A549 (cell line): ENCODE measurements around the gene CHML. TPM values are rescaled to one million over a fixed set of nuclear protein-coding genes. Genes with fewer than 3 reads are reported as not detected.

ENCODE experiments used
- ATAC-seq, 2 experiments: fragments of 200-7000 bp in 1 of 2; fragments of >200 bp in 1 of 2; cut with Nextera tagmentation in 1 of 2; cut with Tn5 transposase in 1 of 2; 3 replicates each; pipeline versions ENCODE4 v1.8.0 to v1.9.1; 2018 to 2020; ENCODE audit warnings: mild to moderate bottlenecking in 1 of 2, moderate library complexity in 1 of 2
- CTCF ChIA-PET: fragments of 300-600 bp; sonication (Branson Sonifier 250); formaldehyde crosslinking; extraction: SDS; loops from one replicate; lab custom pipeline; 2021; ENCODE audit warnings: antibody characterized with exemption, inconsistent platforms; lab: Yijun Ruan, JAX
- POLR2A ChIA-PET: fragments of 350-600 bp; formaldehyde crosslinking; extraction: SDS; loops from one replicate; lab custom pipeline; 2021; ENCODE audit warnings: antibody characterized with exemption, inconsistent platforms; lab: Yijun Ruan, JAX
- DNase-seq, 2 experiments: peaks; one replicate each; pipeline versions ENCODE4 v3.0.0 to v3.0.0-alpha.2; 2011 to 2016; ENCODE audit warnings: low read depth in 1 of 2, low spot score in 1 of 2
- FAIRE-seq: peaks from 2 replicates; lab custom pipeline; 2011; peaks lifted over from hg19 to GRCh38; lab: Jason Lieb, UNC
- H3K27ac ChIP-seq, 2 experiments: fragments of >200 bp; sonication (Bioruptor Twin); formaldehyde crosslinking; 3 replicates each; pipeline ENCODE4 v1.5.1; 2016 to 2017
- H3K4me1 ChIP-seq: fragments of >200 bp; sonication (Bioruptor Twin); formaldehyde crosslinking; 3 replicates; pipeline ENCODE4 v1.6.1; 2016
- H3K4me2 ChIP-seq: fragments of >200 bp; sonication (Bioruptor Twin); formaldehyde crosslinking; 3 replicates; pipeline ENCODE4 v1.6.1; 2016
- H3K4me3 ChIP-seq: fragments of >200 bp; sonication (Bioruptor Twin); formaldehyde crosslinking; 3 replicates; pipeline ENCODE4 v1.5.1; 2016
- H3K9me3 ChIP-seq: fragments of >200 bp; sonication (Bioruptor Twin); formaldehyde crosslinking; 3 replicates; pipeline ENCODE4 v1.6.1; 2016
- BHLHE40 ChIP-seq: IDR thresholded peaks from 2 replicates; pipeline ENCODE4 v1.6.1; 2012; ENCODE audit warnings: low read depth, low read length, inconsistent platforms
- CBX2 ChIP-seq: fragments of 200-600 bp; sonication (generic); IDR thresholded peaks from 2 replicates; pipeline ENCODE4 v1.6.1; 2016; ENCODE audit warnings: low read depth, mild to moderate bottlenecking, borderline replicate concordance
- CBX8 ChIP-seq: fragments of 200-600 bp; sonication (generic); IDR thresholded peaks from 2 replicates; pipeline ENCODE4 v1.6.1; 2016
- FOSL2 ChIP-seq, 2 experiments: fragments of 450-650 bp in 1 of 2; fragments of >200 bp in 1 of 2; sonication (Bioruptor Twin) in 1 of 2; formaldehyde crosslinking; IDR thresholded peaks; 2 replicates each; pipeline versions ENCODE4 v1.5.0 to v1.6.1; 2016 to 2020; ENCODE audit warnings: mild to moderate bottlenecking in 1 of 2, moderate library complexity in 1 of 2
- HDAC2 ChIP-seq: fragments of 200-600 bp; sonication (generic); IDR thresholded peaks from 2 replicates; pipeline ENCODE4 v1.6.1; 2016
- HOXA7 ChIP-seq: fragments of 250-450 bp; sonication (Bioruptor Pico); IDR thresholded peaks from 2 replicates; pipeline ENCODE4 v1.5.0; 2020; ENCODE audit warnings: mild to moderate bottlenecking, moderate library complexity
- JUN ChIP-seq, 2 experiments: fragments of >200 bp; sonication (Bioruptor Twin); formaldehyde crosslinking; IDR thresholded peaks; 2 replicates in 1 of 2; 3 replicates in 1 of 2; pipeline ENCODE4 v1.6.1; 2016 to 2017
- JUNB ChIP-seq: fragments of >200 bp; sonication (Bioruptor Twin); formaldehyde crosslinking; IDR thresholded peaks from 2 replicates; pipeline ENCODE4 v1.6.1; 2016
- KDM5A ChIP-seq: fragments of 200-600 bp; sonication (generic); IDR thresholded peaks from 2 replicates; pipeline ENCODE4 v1.6.1; 2016; ENCODE audit warnings: antibody characterized with exemption, mild to moderate bottlenecking
- MAFK ChIP-seq: fragments of 450-650 bp; IDR thresholded peaks from 2 replicates; pipeline ENCODE4 v1.6.1; 2014; ENCODE audit not compliant: partially characterized antibody
- NPAS2 ChIP-seq: fragments of 250-450 bp; sonication (Bioruptor Pico); IDR thresholded peaks from 2 replicates; pipeline ENCODE4 v1.8.0; 2022; ENCODE audit warnings: mild to moderate bottlenecking, moderate library complexity, borderline replicate concordance
- POLR2A ChIP-seq: IDR thresholded peaks from 2 replicates; pipeline ENCODE4 v1.6.1; 2012; ENCODE audit warnings: mild to moderate bottlenecking, low read length
- RARB ChIP-seq: fragments of 250-450 bp; sonication (Bioruptor Pico); IDR thresholded peaks from 2 replicates; pipeline ENCODE4 v1.8.0; 2021; ENCODE audit warnings: mild to moderate bottlenecking, moderate library complexity
- RCOR1 ChIP-seq: fragments of 150-350 bp; IDR thresholded peaks from 2 replicates; pipeline ENCODE4 v1.6.1; 2014; ENCODE audit warnings: antibody characterized with exemption, low read length, low read depth
- ZSCAN20 ChIP-seq: fragments of 250-450 bp; sonication (Bioruptor Pico); IDR thresholded peaks from 2 replicates; pipeline ENCODE4 v1.8.0; 2022; ENCODE audit warnings: mild to moderate bottlenecking, moderate library complexity
- WGBS: methylation state at CpG from one replicate; pipeline ENCODE4 v1.1.6; 2017; ENCODE audit errors: missing lambda C conversion rate; 5-methylcytosine and 5-hydroxymethylcytosine counted together
- polyA plus RNA-seq, 4 experiments: library from polyadenylated mRNA; depleted of rRNA in 3 of 4; stranded (reverse); fragments of >200 nt; fragmentation: RNase III in 1 of 4; extraction: RNeasy Plus Mini Kit Qiagen cat#74134 plus additional on column Dnase treatment in 1 of 4; gene quantifications; 2 replicates in 3 of 4; 3 replicates in 1 of 4; pipeline ENCODE4 v1.2.3, GENCODE V29; 2011 to 2017
- TF ChIP-seq, protein P1 (sequence below): IDR thresholded peaks from 2 replicates; pipeline ENCODE4 v1.6.1; 2012; ENCODE audit warnings: low read depth, borderline replicate concordance
- TF ChIP-seq, protein P2 (sequence below): fragments of >200 bp; sonication (Bioruptor Twin); formaldehyde crosslinking; IDR thresholded peaks from 3 replicates; pipeline ENCODE4 v1.6.1; 2016
- TF ChIP-seq, protein P3 (sequence below): fragments of 200-600 bp; sonication (generic); IDR thresholded peaks from 2 replicates; pipeline ENCODE4 v1.6.1; 2016; ENCODE audit warnings: antibody characterized with exemption, mild to moderate bottlenecking, moderate library complexity
- TF ChIP-seq, protein P4 (sequence below): fragments of 150-350 bp; IDR thresholded peaks from 2 replicates; pipeline ENCODE4 v1.6.1; 2014; ENCODE audit warnings: low read depth, mild to moderate bottlenecking, low read length
- TF ChIP-seq, protein P5 (sequence below): fragments of >200 bp; sonication (Bioruptor Twin); formaldehyde crosslinking; IDR thresholded peaks from 2 replicates; pipeline ENCODE4 v1.6.1; 2016

The CHML gene
- polyA plus RNA-seq, 2 of the 4 experiments (the other 2 are of a cell fraction) = 8.8 to 15.2 TPM

DNA sequence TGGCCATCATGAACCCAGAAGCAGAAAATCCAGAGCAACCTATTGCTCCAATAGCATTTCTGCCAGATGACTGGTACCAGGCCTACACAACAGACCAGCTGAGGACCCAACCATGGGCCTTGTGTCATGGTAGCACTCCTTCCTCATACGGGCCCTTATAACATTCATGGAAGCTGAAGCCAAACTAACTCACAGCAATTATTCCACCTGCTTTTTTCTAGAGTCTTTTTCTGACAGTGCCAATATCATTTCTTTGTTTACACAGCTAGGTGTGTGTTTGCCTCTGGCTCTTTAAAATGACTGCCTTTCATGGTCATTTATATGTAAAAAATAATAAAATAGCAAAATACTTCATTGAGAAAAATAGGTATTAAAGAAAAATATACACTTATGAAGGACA lies 8.0 kb upstream of the CHML start (continued):
- TF ChIP-seq, protein P1, sequence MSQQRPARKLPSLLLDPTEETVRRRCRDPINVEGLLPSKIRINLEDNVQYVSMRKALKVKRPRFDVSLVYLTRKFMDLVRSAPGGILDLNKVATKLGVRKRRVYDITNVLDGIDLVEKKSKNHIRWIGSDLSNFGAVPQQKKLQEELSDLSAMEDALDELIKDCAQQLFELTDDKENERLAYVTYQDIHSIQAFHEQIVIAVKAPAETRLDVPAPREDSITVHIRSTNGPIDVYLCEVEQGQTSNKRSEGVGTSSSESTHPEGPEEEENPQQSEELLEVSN = no peak
- TF ChIP-seq, protein P2, sequence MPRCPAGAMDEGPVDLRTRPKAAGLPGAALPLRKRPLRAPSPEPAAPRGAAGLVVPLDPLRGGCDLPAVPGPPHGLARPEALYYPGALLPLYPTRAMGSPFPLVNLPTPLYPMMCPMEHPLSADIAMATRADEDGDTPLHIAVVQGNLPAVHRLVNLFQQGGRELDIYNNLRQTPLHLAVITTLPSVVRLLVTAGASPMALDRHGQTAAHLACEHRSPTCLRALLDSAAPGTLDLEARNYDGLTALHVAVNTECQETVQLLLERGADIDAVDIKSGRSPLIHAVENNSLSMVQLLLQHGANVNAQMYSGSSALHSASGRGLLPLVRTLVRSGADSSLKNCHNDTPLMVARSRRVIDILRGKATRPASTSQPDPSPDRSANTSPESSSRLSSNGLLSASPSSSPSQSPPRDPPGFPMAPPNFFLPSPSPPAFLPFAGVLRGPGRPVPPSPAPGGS = no peak
- TF ChIP-seq, protein P3, sequence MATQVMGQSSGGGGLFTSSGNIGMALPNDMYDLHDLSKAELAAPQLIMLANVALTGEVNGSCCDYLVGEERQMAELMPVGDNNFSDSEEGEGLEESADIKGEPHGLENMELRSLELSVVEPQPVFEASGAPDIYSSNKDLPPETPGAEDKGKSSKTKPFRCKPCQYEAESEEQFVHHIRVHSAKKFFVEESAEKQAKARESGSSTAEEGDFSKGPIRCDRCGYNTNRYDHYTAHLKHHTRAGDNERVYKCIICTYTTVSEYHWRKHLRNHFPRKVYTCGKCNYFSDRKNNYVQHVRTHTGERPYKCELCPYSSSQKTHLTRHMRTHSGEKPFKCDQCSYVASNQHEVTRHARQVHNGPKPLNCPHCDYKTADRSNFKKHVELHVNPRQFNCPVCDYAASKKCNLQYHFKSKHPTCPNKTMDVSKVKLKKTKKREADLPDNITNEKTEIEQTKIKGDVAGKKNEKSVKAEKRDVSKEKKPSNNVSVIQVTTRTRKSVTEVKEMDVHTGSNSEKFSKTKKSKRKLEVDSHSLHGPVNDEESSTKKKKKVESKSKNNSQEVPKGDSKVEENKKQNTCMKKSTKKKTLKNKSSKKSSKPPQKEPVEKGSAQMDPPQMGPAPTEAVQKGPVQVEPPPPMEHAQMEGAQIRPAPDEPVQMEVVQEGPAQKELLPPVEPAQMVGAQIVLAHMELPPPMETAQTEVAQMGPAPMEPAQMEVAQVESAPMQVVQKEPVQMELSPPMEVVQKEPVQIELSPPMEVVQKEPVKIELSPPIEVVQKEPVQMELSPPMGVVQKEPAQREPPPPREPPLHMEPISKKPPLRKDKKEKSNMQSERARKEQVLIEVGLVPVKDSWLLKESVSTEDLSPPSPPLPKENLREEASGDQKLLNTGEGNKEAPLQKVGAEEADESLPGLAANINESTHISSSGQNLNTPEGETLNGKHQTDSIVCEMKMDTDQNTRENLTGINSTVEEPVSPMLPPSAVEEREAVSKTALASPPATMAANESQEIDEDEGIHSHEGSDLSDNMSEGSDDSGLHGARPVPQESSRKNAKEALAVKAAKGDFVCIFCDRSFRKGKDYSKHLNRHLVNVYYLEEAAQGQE = no peak
- TF ChIP-seq CBX8 = no peak
- TF ChIP-seq, all 56 proteins: peak for 0

DNA sequence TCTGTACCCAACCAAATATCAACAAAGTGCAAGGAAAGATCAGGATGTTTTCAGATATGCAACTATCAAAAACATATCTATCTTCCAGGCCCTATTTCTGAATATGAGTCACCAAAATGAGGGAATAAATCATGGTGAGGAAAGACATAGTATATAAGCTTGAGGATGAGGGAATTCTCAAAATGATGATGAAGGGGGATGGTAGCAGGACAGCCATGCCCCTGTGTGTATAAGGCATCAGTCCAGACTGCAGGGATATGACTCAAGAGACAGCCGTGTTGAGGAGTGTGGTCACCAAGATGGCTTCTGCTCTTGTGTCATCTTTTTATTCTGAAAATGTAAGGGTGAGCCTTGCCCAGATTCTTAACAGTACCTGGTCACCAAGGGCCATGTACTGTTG lies 7.5 kb upstream of the CHML start:
- Histone ChIP-seq H3K9me3 (no peaks in the 10 kb centered on the region; the same call in 1 of the 3 replicates), H3K4me3 (no peak overlapping the region), H3K27ac (0 out of 6 replicates have a peak overlapping the region, but pooled peaks of 1 of the 2 experiments have one; percentile 5), H3K4me2 (no peak overlapping the region), H3K4me1 (peaks cover under 1% of the 10 kb centered on the region)
- ChIA-PET POLR2A (no interaction called here), CTCF (interaction anchor here (0.8 kb wide), 1 partner anchor 10 kb away, joined by 4 read pairs; no protein-coding TSS in a partner anchor)
- TF ChIP-seq FOSL2 (IDR thresholded peaks at IDR 0.05) (no peak), FOSL2 (CRISPR knock-in tag; IDR thresholded peaks at IDR 0.05) (peak; percentile 58), RCOR1 (no peak)
- no peak for DNase-seq
- no peak for FAIRE-seq
- peak; percentile 25 to 54; a peak in 1 of 6 replicates for ATAC-seq
- 54% methylated on average over 1 of the region's 1 CpG for WGBS

DNA sequence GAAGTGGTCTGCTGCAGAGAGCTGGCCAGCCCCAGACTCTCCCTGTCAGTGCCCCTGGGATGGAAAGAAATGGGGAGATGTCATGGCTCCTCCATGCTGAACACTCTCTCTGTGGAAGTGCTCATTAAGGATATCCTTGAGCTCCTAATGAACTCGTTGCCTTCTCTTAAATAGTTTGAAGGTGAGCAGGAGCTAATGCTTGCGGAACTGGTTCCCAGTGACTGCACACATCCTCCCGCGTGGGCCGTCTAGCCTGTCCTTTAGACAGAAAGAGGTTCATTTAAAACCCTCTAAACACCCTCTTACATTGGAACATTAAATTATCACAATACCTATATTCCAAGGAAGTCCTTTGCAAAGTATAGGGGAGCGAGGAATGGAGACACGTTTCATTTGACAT lies 6.0 kb upstream of the CHML start:
- H3K4me2 ChIP-seq = no peak overlapping the region
- POLR2A ChIA-PET = no interaction called here
- CTCF ChIA-PET = interaction anchor here (1.2 kb wide), 2 partner anchors 9 to 19 kb away, joined by 3 to 4 read pairs; no protein-coding TSS in a partner anchor
- H3K27ac ChIP-seq = 0 out of 6 replicates have a peak overlapping the region, but pooled peaks of 1 of the 2 experiments have one; percentile 22
- ATAC-seq (no peak), FAIRE-seq (no peak), DNase-seq (no peak)
- H3K4me1 ChIP-seq = peaks cover 13% of the 10 kb centered on the region
- WGBS = 90% methylated on average over 7 of the region's 7 CpGs
- TF ChIP-seq, protein P4, sequence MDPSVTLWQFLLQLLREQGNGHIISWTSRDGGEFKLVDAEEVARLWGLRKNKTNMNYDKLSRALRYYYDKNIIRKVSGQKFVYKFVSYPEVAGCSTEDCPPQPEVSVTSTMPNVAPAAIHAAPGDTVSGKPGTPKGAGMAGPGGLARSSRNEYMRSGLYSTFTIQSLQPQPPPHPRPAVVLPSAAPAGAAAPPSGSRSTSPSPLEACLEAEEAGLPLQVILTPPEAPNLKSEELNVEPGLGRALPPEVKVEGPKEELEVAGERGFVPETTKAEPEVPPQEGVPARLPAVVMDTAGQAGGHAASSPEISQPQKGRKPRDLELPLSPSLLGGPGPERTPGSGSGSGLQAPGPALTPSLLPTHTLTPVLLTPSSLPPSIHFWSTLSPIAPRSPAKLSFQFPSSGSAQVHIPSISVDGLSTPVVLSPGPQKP = no peak
- TF ChIP-seq, protein P1 = no peak
- no peak for TF ChIP-seq ZSCAN20 (CRISPR knock-in tag)
- TF ChIP-seq POLR2A = no peak
- no peak for TF ChIP-seq JUNB
- TF ChIP-seq BHLHE40 = no peak
- TF ChIP-seq HOXA7 (CRISPR knock-in tag) = no peak
- no peak for TF ChIP-seq KDM5A
- TF ChIP-seq, protein P5, sequence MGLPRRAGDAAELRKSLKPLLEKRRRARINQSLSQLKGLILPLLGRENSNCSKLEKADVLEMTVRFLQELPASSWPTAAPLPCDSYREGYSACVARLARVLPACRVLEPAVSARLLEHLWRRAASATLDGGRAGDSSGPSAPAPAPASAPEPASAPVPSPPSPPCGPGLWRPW = no peak
- TF ChIP-seq JUN (IDR thresholded peaks at IDR 0.05) = no peak
- no peak for TF ChIP-seq RARB (CRISPR knock-in tag)
- TF ChIP-seq MAFK = no peak
- no peak for TF ChIP-seq HDAC2
- no peak for TF ChIP-seq CBX2
- no peak for TF ChIP-seq NPAS2
- H3K9me3 ChIP-seq = no peaks in the 10 kb centered on the region; the same call in 1 of the 3 replicates
- H3K4me3 ChIP-seq = no peak overlapping the region
